ENCODE data around the gene S1PR2.
A peak's percentile ranks its signal among the peaks of the same experiment; 100 is the strongest.

DNA sequence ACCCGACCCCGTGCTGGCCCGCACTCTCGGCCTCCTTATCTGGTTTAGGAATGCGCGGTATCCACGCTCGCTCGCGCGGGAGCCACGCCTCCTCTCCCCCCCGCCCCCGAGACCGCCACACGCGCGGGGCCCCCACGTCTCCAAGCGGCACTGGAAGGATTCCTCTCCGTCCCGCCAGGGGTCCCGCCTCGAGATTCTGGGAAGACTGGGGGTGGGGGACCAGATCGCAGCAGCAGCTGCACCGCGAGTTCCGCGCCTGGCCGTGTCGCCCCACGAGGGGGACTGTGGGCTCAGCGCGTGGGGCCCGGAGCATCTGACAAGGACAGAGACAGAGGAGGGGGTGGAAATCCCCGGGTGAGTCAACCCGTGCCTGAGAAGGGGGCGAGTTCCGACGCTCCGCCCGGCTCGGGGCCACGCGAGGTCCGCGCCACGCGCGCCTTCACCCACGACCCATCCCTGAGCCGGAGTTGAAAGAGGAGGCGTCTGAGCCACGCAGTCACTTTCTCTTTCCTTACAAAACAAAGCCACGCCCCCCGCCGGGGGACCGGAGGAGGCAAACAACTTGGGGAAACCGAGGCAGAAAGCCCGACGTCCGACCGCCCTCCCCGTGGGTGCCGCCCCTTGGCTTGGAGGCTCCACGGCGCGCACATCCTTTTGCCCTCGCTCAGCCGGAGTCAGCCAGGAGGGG is 814 bp downstream of the S1PR2 start:
- TF ChIP-seq POLR2A (IDR thresholded peaks at IDR 0.05; ENCODE audit: low read depth, low read length) (no peak), POLR2AphosphoS5 (IDR thresholded peaks at IDR 0.05; ENCODE audit: insufficient read depth, low read depth, low read length) (no peak)
- TF ChIP-seq, protein P1, sequence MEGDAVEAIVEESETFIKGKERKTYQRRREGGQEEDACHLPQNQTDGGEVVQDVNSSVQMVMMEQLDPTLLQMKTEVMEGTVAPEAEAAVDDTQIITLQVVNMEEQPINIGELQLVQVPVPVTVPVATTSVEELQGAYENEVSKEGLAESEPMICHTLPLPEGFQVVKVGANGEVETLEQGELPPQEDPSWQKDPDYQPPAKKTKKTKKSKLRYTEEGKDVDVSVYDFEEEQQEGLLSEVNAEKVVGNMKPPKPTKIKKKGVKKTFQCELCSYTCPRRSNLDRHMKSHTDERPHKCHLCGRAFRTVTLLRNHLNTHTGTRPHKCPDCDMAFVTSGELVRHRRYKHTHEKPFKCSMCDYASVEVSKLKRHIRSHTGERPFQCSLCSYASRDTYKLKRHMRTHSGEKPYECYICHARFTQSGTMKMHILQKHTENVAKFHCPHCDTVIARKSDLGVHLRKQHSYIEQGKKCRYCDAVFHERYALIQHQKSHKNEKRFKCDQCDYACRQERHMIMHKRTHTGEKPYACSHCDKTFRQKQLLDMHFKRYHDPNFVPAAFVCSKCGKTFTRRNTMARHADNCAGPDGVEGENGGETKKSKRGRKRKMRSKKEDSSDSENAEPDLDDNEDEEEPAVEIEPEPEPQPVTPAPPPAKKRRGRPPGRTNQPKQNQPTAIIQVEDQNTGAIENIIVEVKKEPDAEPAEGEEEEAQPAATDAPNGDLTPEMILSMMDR (IDR thresholded peaks at IDR 0.05; ENCODE audit: extremely low read depth in 1 of 2, insufficient read depth in 1 of 2, low read depth in 1 of 2, low read length in 2 of 2), result peak in 1 of 2 donors; percentile 1
